H1 (cell line): ENCODE measurements around the gene MYLK. TPM values are rescaled to one million over a fixed set of nuclear protein-coding genes. Genes with fewer than 3 reads are reported as not detected.

Source experiments
- CTCF ChIA-PET: fragments of 300-600 bp; sonication (Branson Sonifier 250); formaldehyde crosslinking; loops from one replicate; lab custom pipeline; 2021; ENCODE audit not compliant: partially characterized antibody; lab: Charles Lee
- POLR2A ChIA-PET: fragments of 300-600 bp; sonication (Branson Sonifier 250); formaldehyde crosslinking; loops from one replicate; lab custom pipeline; 2021; ENCODE audit warnings: inconsistent platforms; ENCODE audit not compliant: partially characterized antibody; lab: Charles Lee
- DNase-seq, 2 experiments: peaks; one replicate each; pipeline versions ENCODE4 v3.0.0 to v3.0.0-alpha.2; 2010 to 2022; ENCODE audit warnings: low spot score in 2 of 2, low read depth in 1 of 2, mixed read lengths in 1 of 2
- FAIRE-seq: peaks from 2 replicates; lab custom pipeline; 2011; peaks lifted over from hg19 to GRCh38; lab: Jason Lieb, UNC
- H2AFZ ChIP-seq: 2 replicates; pipeline ENCODE4 v1.8.1; 2012; ENCODE audit warnings: low read length, inconsistent platforms
- H2AK5ac ChIP-seq: 2 replicates; pipeline ENCODE4 v1.6.1; 2013; ENCODE audit warnings: low read depth, low read length
- H2BK120ac ChIP-seq: replicated peaks from 2 replicates; pipeline ENCODE3; 2013; ENCODE audit warnings: low read depth, low read length, inconsistent platforms
- H2BK12ac ChIP-seq: 2 replicates; pipeline ENCODE4 v1.6.1; 2013; ENCODE audit warnings: low read depth, low read length
- H2BK15ac ChIP-seq: 2 replicates; pipeline ENCODE4 v1.6.1; 2013; ENCODE audit warnings: low read length
- H2BK20ac ChIP-seq: 2 replicates; pipeline ENCODE4 v1.6.1; 2013; ENCODE audit warnings: low read length
- H2BK5ac ChIP-seq: 2 replicates; pipeline ENCODE4 v1.6.1; 2013; ENCODE audit warnings: low read depth, low read length
- H3K14ac ChIP-seq: 2 replicates; pipeline ENCODE4 v1.6.1; 2013; ENCODE audit warnings: inconsistent platforms; ENCODE audit not compliant: insufficient read length
- H3K18ac ChIP-seq: 2 replicates; pipeline ENCODE4 v1.6.1; 2013; ENCODE audit warnings: low read length; ENCODE audit errors: extremely low read depth
- H3K23ac ChIP-seq: 2 replicates; pipeline ENCODE4 v1.6.1; 2013; ENCODE audit warnings: inconsistent platforms; ENCODE audit not compliant: insufficient read length
- H3K23me2 ChIP-seq: 2 replicates; pipeline ENCODE4 v1.6.1; 2013; ENCODE audit warnings: low read depth, low read length
- H3K27ac ChIP-seq: 2 replicates; pipeline ENCODE4 v1.6.1; 2011; ENCODE audit warnings: low read depth, low read length, inconsistent platforms
- H3K27me3 ChIP-seq, 4 experiments: replicated peaks in 1 of 4; 1 replicate in 1 of 4; 2 replicates in 3 of 4; pipeline versions ENCODE4 v1.6.1 to v1.8.1; 2011 to 2013; ENCODE audit warnings: low read length in 3 of 4, mild to moderate bottlenecking in 3 of 4, inconsistent platforms in 2 of 4, mixed read lengths in 2 of 4, moderate library complexity in 1 of 4; ENCODE audit not compliant: control insufficient read depth in 3 of 4, insufficient read depth in 3 of 4; ENCODE audit errors: extremely low read depth in 1 of 4
- H3K36me3 ChIP-seq, 4 experiments: 2 replicates each; pipeline versions ENCODE4 v1.6.1 to v1.8.1; 2011 to 2013; ENCODE audit warnings: mild to moderate bottlenecking in 4 of 4, low read length in 3 of 4, moderate library complexity in 2 of 4, control low read depth in 1 of 4, inconsistent platforms in 1 of 4; ENCODE audit not compliant: insufficient read depth in 4 of 4, control insufficient read depth in 2 of 4
- H3K4ac ChIP-seq: replicated peaks from 2 replicates; pipeline ENCODE3; 2013; ENCODE audit warnings: low read length, low read depth, mixed read lengths, inconsistent platforms; ENCODE audit not compliant: insufficient read length
- H3K4me1 ChIP-seq, 4 experiments: replicated peaks in 1 of 4; 1 replicate in 1 of 4; 2 replicates in 3 of 4; pipeline versions ENCODE4 v1.6.1 to v1.8.1; 2011 to 2013; ENCODE audit warnings: low read length in 3 of 4, inconsistent platforms in 2 of 4, mixed read lengths in 1 of 4; ENCODE audit not compliant: insufficient read depth in 4 of 4, control insufficient read depth in 3 of 4
- H3K4me2 ChIP-seq, 2 experiments: 2 replicates each; pipeline versions ENCODE4 v1.6.1 to v1.8.1; 2011 to 2013; ENCODE audit warnings: low read depth in 2 of 2, low read length in 2 of 2, control low read depth in 1 of 2, inconsistent platforms in 1 of 2, mild to moderate bottlenecking in 1 of 2; ENCODE audit not compliant: insufficient read depth in 1 of 2
- H3K4me3 ChIP-seq, 4 experiments: fragments of 200-600, 300-600 bp in 1 of 4; sonication (generic), shearing (Covaris generic), sonication (Bioruptor Twin) in 1 of 4; 2 replicates each; pipeline versions ENCODE4 v1.5.1 to v1.8.1; 2011 to 2016; ENCODE audit warnings: low read length in 4 of 4, low read depth in 3 of 4, control low read depth in 2 of 4, inconsistent platforms in 2 of 4, mild to moderate bottlenecking in 2 of 4, mixed read lengths in 1 of 4, moderate library complexity in 1 of 4; ENCODE audit not compliant: insufficient read depth in 2 of 4; ENCODE audit errors: extremely low read depth in 1 of 4
- H3K56ac ChIP-seq: replicated peaks from 2 replicates; pipeline ENCODE3; 2013; ENCODE audit warnings: low read depth, mild to moderate bottlenecking, mixed read lengths, low read length, inconsistent platforms; ENCODE audit not compliant: insufficient read length
- H3K79me1 ChIP-seq: 2 replicates; pipeline ENCODE4 v1.6.1; 2013; ENCODE audit warnings: low read depth, low read length, control low read depth
- H3K79me2 ChIP-seq, 2 experiments: 2 replicates each; pipeline versions ENCODE4 v1.6.1 to v1.8.1; 2012 to 2013; ENCODE audit warnings: low read length in 2 of 2, mild to moderate bottlenecking in 2 of 2, inconsistent platforms in 1 of 2; ENCODE audit not compliant: insufficient read depth in 2 of 2, control insufficient read depth in 1 of 2
- H3K9ac ChIP-seq, 4 experiments: replicated peaks in 1 of 4; 1 replicate in 1 of 4; 2 replicates in 3 of 4; pipeline versions ENCODE4 v1.6.1 to v1.8.1; 2011 to 2013; ENCODE audit warnings: low read depth in 3 of 4, low read length in 3 of 4, control low read depth in 2 of 4, mild to moderate bottlenecking in 2 of 4, moderate library complexity in 2 of 4, inconsistent platforms in 1 of 4; ENCODE audit errors: extremely low read depth in 1 of 4
- H3K9me3 ChIP-seq, 2 experiments: 2 replicates each; pipeline versions ENCODE4 v1.6.1 to v1.8.1; 2012 to 2013; ENCODE audit warnings: mild to moderate bottlenecking in 2 of 2, moderate library complexity in 2 of 2, control low read depth in 1 of 2, inconsistent platforms in 1 of 2, low read depth in 1 of 2, low read length in 1 of 2, mixed read lengths in 1 of 2; ENCODE audit not compliant: insufficient read depth in 2 of 2
- H4K20me1 ChIP-seq, 2 experiments: replicated peaks in 1 of 2; 2 replicates each; pipeline versions ENCODE3 to v1.8.1; 2011 to 2013; ENCODE audit warnings: inconsistent platforms in 2 of 2, low read length in 2 of 2, mild to moderate bottlenecking in 1 of 2; ENCODE audit not compliant: insufficient read depth in 2 of 2, control insufficient read depth in 1 of 2
- H4K5ac ChIP-seq: 2 replicates; pipeline ENCODE4 v1.6.1; 2013; ENCODE audit warnings: low read length, low read depth, mixed read lengths, inconsistent platforms; ENCODE audit not compliant: insufficient read length
- H4K8ac ChIP-seq: 2 replicates; pipeline ENCODE4 v1.8.0; 2013; ENCODE audit warnings: mild to moderate bottlenecking, moderate library complexity, low read length, inconsistent platforms; ENCODE audit not compliant: insufficient read depth; ENCODE audit errors: extremely low read depth
- H4K91ac ChIP-seq: replicated peaks from 2 replicates; pipeline ENCODE3; 2013; ENCODE audit warnings: low read length, mixed read lengths, inconsistent platforms; ENCODE audit not compliant: insufficient read length
- ASH2L ChIP-seq: fragments of 200-600, 300-600 bp; sonication (generic); IDR thresholded peaks from one replicate; pipeline ENCODE4 v1.7.1; 2017; ENCODE audit warnings: low read length
- EZH2 ChIP-seq: fragments of 200-600 bp; sonication (generic); IDR thresholded peaks from 2 replicates; pipeline ENCODE4 v1.7.1; 2012; ENCODE audit warnings: low read depth, mild to moderate bottlenecking, moderate library complexity, low read length, inconsistent platforms; ENCODE audit not compliant: severe bottlenecking
- SP2 ChIP-seq: IDR thresholded peaks from 2 replicates; pipeline ENCODE4 v1.6.1; 2012; ENCODE audit warnings: mild to moderate bottlenecking, low read length, inconsistent platforms
- SRF ChIP-seq: IDR thresholded peaks from 2 replicates; pipeline ENCODE4 v1.6.1; 2011; ENCODE audit warnings: mild to moderate bottlenecking, low read depth, low read length, moderate library complexity
- WGBS, 2 experiments: shearing (Covaris generic) in 1 of 2; methylation state at CpG; one replicate each; pipeline versions ENCODE4 v1.1.6 to v1.1.7; 2013 to 2015; ENCODE audit warnings: low lambda C conversion rate in 2 of 2, mixed read lengths in 2 of 2, inconsistent platforms in 1 of 2, low coverage in 1 of 2, missing lambda C conversion rate in 1 of 2; ENCODE audit not compliant: insufficient replicate concordance in 2 of 2, insufficient coverage in 1 of 2, insufficient read length in 1 of 2; ENCODE audit errors: extremely low coverage in 1 of 2, missing lambda C conversion rate in 1 of 2; 5-methylcytosine and 5-hydroxymethylcytosine counted together
- polyA plus RNA-seq, 7 experiments: library from polyadenylated mRNA; depleted of rRNA in 3 of 7; stranded (reverse) in 5 of 7; unstranded in 2 of 7; fragments of >200 nt in 5 of 7; fragments of 200-250 nt in 2 of 7; gene quantifications; 1 replicate in 5 of 7; 2 replicates in 1 of 7; 4 replicates in 1 of 7; pipeline versions ENCODE4 v1.2.1 to v1.2.3, GENCODE V29; 2011 to 2013; ENCODE audit warnings: missing spikeins in 2 of 7, mixed read lengths in 2 of 7
- total RNA-seq: library from RNA; stranded (reverse); fragmentation: NEBNext Ultra II Directional; extraction: Animal tissue kit (Norgen Biotek cat#: 25700); gene quantifications from 2 replicates; pipeline ENCODE4 v1.2.1, GENCODE V29; 2021
- TF ChIP-seq, protein P1 (sequence below): IDR thresholded peaks from 2 replicates; pipeline ENCODE4 v1.6.1; 2011; ENCODE audit warnings: low read depth, mild to moderate bottlenecking, low read length; ENCODE audit not compliant: insufficient read depth

The MYLK gene
- total and polyA plus RNA-seq, 2 of the 8 experiments (the other 6 are each of a cell fraction or from before 2014, with no cell fraction given) = 11.6 to 21.3 TPM

- H4K91ac ChIP-seq = no peak overlapping the region
- H3K9ac ChIP-seq = no peak overlapping the region
- H3K4me3 ChIP-seq = no peak overlapping the region
- H3K4me1 ChIP-seq = peaks cover 0 to under 1% (median under 1%) of the 10 kb centered on the region in 4 experiments; a peak in 2 of 7 replicates
- no peaks in the 10 kb centered on the region for H3K79me2 ChIP-seq
- TF ChIP-seq ASH2L (no peak), SRF (no peak), EZH2 (no peak), SP2 (no peak)
- TF ChIP-seq, protein P1, sequence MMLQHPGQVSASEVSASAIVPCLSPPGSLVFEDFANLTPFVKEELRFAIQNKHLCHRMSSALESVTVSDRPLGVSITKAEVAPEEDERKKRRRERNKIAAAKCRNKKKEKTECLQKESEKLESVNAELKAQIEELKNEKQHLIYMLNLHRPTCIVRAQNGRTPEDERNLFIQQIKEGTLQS = no peak
- POLR2A ChIA-PET = interaction anchor here (1.2 to 1.4 kb wide), 2 partner anchors 12 to 18 kb away, joined by 3 read pairs; no protein-coding TSS in a partner anchor
- no peak overlapping the region for H2BK12ac ChIP-seq
- H3K4me2 ChIP-seq = no peak overlapping the region
- no peak overlapping the region for H2AFZ ChIP-seq
- H2BK20ac ChIP-seq = no peak overlapping the region
- FAIRE-seq = no peak
- H3K4ac ChIP-seq = no peak overlapping the region
- DNase-seq = no peak
- H4K20me1 ChIP-seq = no peaks in the 10 kb centered on the region
- no peak overlapping the region for H2BK120ac ChIP-seq
- no peak overlapping the region for H3K56ac ChIP-seq
- no peaks in the 10 kb centered on the region for H3K27me3 ChIP-seq
- H3K27ac ChIP-seq = no peak overlapping the region
- no peak overlapping the region for H2BK15ac ChIP-seq
- H2AK5ac ChIP-seq = no peak overlapping the region
- H3K23me2 ChIP-seq = no peaks in the 10 kb centered on the region
- H4K8ac ChIP-seq = no peak overlapping the region
- WGBS, 2 experiments = 85% methylated on average over 8 of the region's 8 CpGs; no CpG with 5 or more reads in 1 of the 2 experiments
- H3K18ac ChIP-seq = no peak overlapping the region
- no peaks in the 10 kb centered on the region for H3K9me3 ChIP-seq
- H3K23ac ChIP-seq = no peak overlapping the region
- no peak overlapping the region for H4K5ac ChIP-seq
- H2BK5ac ChIP-seq = no peak overlapping the region
- no peaks in the 10 kb centered on the region for H3K79me1 ChIP-seq
- CTCF ChIA-PET = interaction anchor here (1.1 to 51.6 kb wide), 5 partner anchors 10 to 54 kb away, joined by 4 to 1463 read pairs (median 14); no protein-coding TSS in a partner anchor
- no peaks in the 10 kb centered on the region for H3K36me3 ChIP-seq
- H3K14ac ChIP-seq = no peak overlapping the region
These were observed 177.3 kb downstream of the MYLK start for GRCh38 chr3:123706871-123707270.
